ENCODE data around the gene RPGRIP1L. TPM values are rescaled to one million over a fixed set of nuclear protein-coding genes. Genes with fewer than 3 reads are reported as not detected.

RPGRIP1L gene
- total and polyA plus RNA-seq, 2 of the 8 experiments (the other 6 are each of a cell fraction or from before 2014, with no cell fraction given) = 4.0 to 13.7 TPM

GRCh38 chr16:53711390-53711789 is 7.7 kb upstream of the RPGRIP1L start (continued):
- TF ChIP-seq CHD7 (IDR thresholded peaks at IDR 0.05; ENCODE audit: insufficient replicate concordance, low read length) = no peak
- TF ChIP-seq EZH2 (IDR thresholded peaks at IDR 0.05; ENCODE audit: low read depth, low read length, severe bottlenecking) = no peak

All from H1 (cell line).